IMR-90 (cell line): ENCODE data around the gene COL4A1. TPM values are rescaled to one million over a fixed set of nuclear protein-coding genes. Genes with fewer than 3 reads are reported as not detected.

ENCODE experiments used
- ATAC-seq: fragments of 200-7000 bp; cut with Tn5 transposase; 2 replicates; pipeline ENCODE4 v1.9.1; 2020; ENCODE audit warnings: low read depth, mild to moderate bottlenecking, moderate library complexity
- BruUV-seq: library from RNA; stranded (reverse); fragments of 400-500 nt; replicated peaks from 2 replicates; lab custom pipeline; 2021; lab: Mats Ljungman, UMichigan
- CTCF ChIA-PET: fragments of 300-600 bp; formaldehyde crosslinking; extraction: SDS; loops from one replicate; lab custom pipeline; 2021; ENCODE audit warnings: antibody characterized with exemption; lab: Yijun Ruan, JAX
- POLR2A ChIA-PET: fragments of 300-600 bp; sonication (Branson Sonifier 250); formaldehyde crosslinking; loops from one replicate; lab custom pipeline; 2022; ENCODE audit warnings: antibody characterized with exemption; ENCODE audit not compliant: unreplicated experiment; lab: Charles Lee
- DNase-seq: peaks from one replicate; pipeline ENCODE4 v3.0.0; 2013
- H2AFZ ChIP-seq: replicated peaks from 2 replicates; pipeline ENCODE3; 2013; ENCODE audit warnings: low read length, mild to moderate bottlenecking; ENCODE audit not compliant: poor library complexity
- H2AK5ac ChIP-seq: 2 replicates; pipeline ENCODE4 v1.6.1; 2013; ENCODE audit warnings: low read depth, low read length, inconsistent platforms
- H2AK9ac ChIP-seq: replicated peaks from 2 replicates; pipeline ENCODE3; 2013; ENCODE audit warnings: mild to moderate bottlenecking, low read depth, low read length, moderate library complexity; ENCODE audit not compliant: poor library complexity
- H2BK120ac ChIP-seq: 2 replicates; pipeline ENCODE4 v1.6.1; 2013; ENCODE audit warnings: low read depth, low read length, inconsistent platforms
- H2BK15ac ChIP-seq: 3 replicates; pipeline ENCODE4 v1.6.1; 2013; ENCODE audit warnings: low read depth, low read length, inconsistent platforms
- H2BK20ac ChIP-seq: 2 replicates; pipeline ENCODE4 v1.6.1; 2013; ENCODE audit warnings: low read depth, mild to moderate bottlenecking, inconsistent platforms, low read length, moderate library complexity
- H2BK5ac ChIP-seq: 2 replicates; pipeline ENCODE4 v1.6.1; 2013; ENCODE audit warnings: mild to moderate bottlenecking, low read depth, low read length, inconsistent platforms; ENCODE audit not compliant: poor library complexity, severe bottlenecking
- H3K14ac ChIP-seq: replicated peaks from 2 replicates; pipeline ENCODE4 v1.6.1; 2013; ENCODE audit warnings: low read depth, low read length, inconsistent platforms
- H3K18ac ChIP-seq: 2 replicates; pipeline ENCODE4 v1.6.1; 2013; ENCODE audit warnings: low read depth, low read length, control low read depth
- H3K23ac ChIP-seq: 2 replicates; pipeline ENCODE4 v1.6.1; 2013; ENCODE audit warnings: low read depth, low read length, inconsistent platforms
- H3K27ac ChIP-seq: 2 replicates; pipeline ENCODE4 v1.5.1; 2013; ENCODE audit warnings: mild to moderate bottlenecking, control low read depth, low read length; ENCODE audit not compliant: insufficient read depth
- H3K27me3 ChIP-seq: 2 replicates; pipeline ENCODE4 v1.6.1; 2013; ENCODE audit warnings: low read length; ENCODE audit not compliant: control insufficient read depth, insufficient read depth
- H3K36me3 ChIP-seq: 2 replicates; pipeline ENCODE4 v1.6.1; 2013; ENCODE audit warnings: low read length, mixed read lengths; ENCODE audit not compliant: control insufficient read depth, insufficient read depth
- H3K4ac ChIP-seq: 2 replicates; pipeline ENCODE4 v1.6.1; 2013; ENCODE audit warnings: low read depth, low read length, inconsistent platforms
- H3K4me1 ChIP-seq: 2 replicates; pipeline ENCODE4 v1.6.1; 2013; ENCODE audit warnings: low read length, mixed read lengths; ENCODE audit not compliant: control insufficient read depth, insufficient read depth
- H3K4me2 ChIP-seq: 2 replicates; pipeline ENCODE4 v1.6.1; 2013; ENCODE audit warnings: low read depth, mild to moderate bottlenecking, control low read depth, low read length, moderate library complexity
- H3K4me3 ChIP-seq: 2 replicates; pipeline ENCODE4 v1.5.1; 2013; ENCODE audit warnings: low read depth, mild to moderate bottlenecking, control low read depth, low read length, moderate library complexity; ENCODE audit not compliant: insufficient read depth
- H3K56ac ChIP-seq: 2 replicates; pipeline ENCODE4 v1.6.1; 2013; ENCODE audit warnings: low read length, inconsistent platforms; ENCODE audit not compliant: insufficient read depth; ENCODE audit errors: extremely low read depth
- H3K79me1 ChIP-seq, 2 experiments: 2 replicates each; pipeline ENCODE4 v1.6.1; 2013; ENCODE audit warnings: low read length in 2 of 2, inconsistent platforms in 1 of 2, low read depth in 1 of 2
- H3K9ac ChIP-seq: 2 replicates; pipeline ENCODE4 v1.6.1; 2013; ENCODE audit warnings: low read depth, low read length, control low read depth
- H3K9me1 ChIP-seq: 2 replicates; pipeline ENCODE4 v1.6.1; 2013; ENCODE audit warnings: low read length, inconsistent platforms; ENCODE audit not compliant: insufficient read depth
- H3K9me3 ChIP-seq: 2 replicates; pipeline ENCODE4 v1.6.1; 2013; ENCODE audit warnings: low read length; ENCODE audit not compliant: control insufficient read depth, insufficient read depth
- H4K20me1 ChIP-seq: 2 replicates; pipeline ENCODE4 v1.6.1; 2013; ENCODE audit warnings: low read length, inconsistent platforms; ENCODE audit not compliant: insufficient read depth
- H4K5ac ChIP-seq: 2 replicates; pipeline ENCODE4 v1.6.1; 2013; ENCODE audit warnings: mild to moderate bottlenecking, low read depth, low read length, control low read depth
- H4K8ac ChIP-seq, 2 experiments: 2 replicates each; pipeline ENCODE4 v1.6.1; 2013; ENCODE audit warnings: low read depth in 2 of 2, low read length in 2 of 2, control low read depth in 1 of 2, inconsistent platforms in 1 of 2
- H4K91ac ChIP-seq: 2 replicates; pipeline ENCODE4 v1.6.1; 2013; ENCODE audit warnings: low read depth, low read length, inconsistent platforms; ENCODE audit not compliant: insufficient read depth
- CTCF ChIP-seq: conservative IDR thresholded peaks from 2 replicates; pipeline ENCODE4 v1.5.1; 2012; ENCODE audit warnings: mild to moderate bottlenecking, low read depth, low read length, improper control_type of control experiment
- FOS ChIP-seq: fragments of 150-350 bp; IDR thresholded peaks from 2 replicates; pipeline ENCODE4 v1.6.1; 2016; ENCODE audit warnings: low read depth, low read length
- WGBS, 2 experiments: methylation state at CpG; one replicate each; pipeline versions ENCODE4 v1.1.5 to v1.1.7; 2013; ENCODE audit warnings: missing lambda C conversion rate in 2 of 2; ENCODE audit not compliant: insufficient read length in 1 of 2; ENCODE audit errors: extremely low coverage in 2 of 2; 5-methylcytosine and 5-hydroxymethylcytosine counted together
- dilution Hi-C: fragments of 300-500 bp; cut with HindIII; formaldehyde crosslinking; loops from one replicate; pipeline ENCODE4 v1.14.3; 2018; ENCODE audit warnings: low sequenced_read_pairs; ENCODE audit not compliant: unreplicated experiment
- in situ Hi-C: fragments of 300-500 bp; cut with MboI; formaldehyde crosslinking; loops from 3 replicates; pipeline ENCODE4 v1.14.3; 2019; ENCODE audit warnings: low sequenced_read_pairs, inconsistent platforms, mixed read lengths
- intact Hi-C: fragments of 100-400 bp; cut with micrococcal nuclease; formaldehyde crosslinking; loops from 2 replicates; pipeline ENCODE4 v1.10.0; 2022
- polyA plus RNA-seq, 3 experiments: library from polyadenylated mRNA; depleted of rRNA; stranded (reverse); fragments of >200 nt; gene quantifications; 2 replicates each; pipeline ENCODE4 v1.2.3, GENCODE V29; 2012; ENCODE audit warnings: low replicate concordance in 1 of 3
- total RNA-seq: library from RNA; depleted of rRNA; stranded (reverse); fragments of >200 nt; gene quantifications from 2 replicates; pipeline ENCODE4 v1.2.3, GENCODE V29; 2012

COL4A1 gene
- total and polyA plus RNA-seq, 2 of the 4 experiments (the other 2 are of a cell fraction) = 230 to 337 TPM

GRCh38 chr13:110352735-110353134 lies 45.8 kb upstream of the COL4A1 start:
- POLR2A ChIA-PET = no interaction called here
- Histone ChIP-seq H4K8ac (no peak overlapping the region), H3K4me3 (no peak overlapping the region), H3K79me1 (peaks cover 24 to 89% of the 10 kb centered on the region in 2 experiments), H2BK20ac (no peak overlapping the region), H3K23ac (no peak overlapping the region), H2BK15ac (0 out of 3 replicates have a peak overlapping the region, but pooled peaks have one; percentile 5), H2AFZ (no peak overlapping the region), H2BK120ac (no peak overlapping the region), H2BK5ac (peak overlapping the region; percentile 13), H2AK9ac (no peak overlapping the region), H3K9me3 (no peaks in the 10 kb centered on the region), H3K4me1 (peaks cover 13% of the 10 kb centered on the region), H4K91ac (no peak overlapping the region), H3K27me3 (no peaks in the 10 kb centered on the region), H3K4me2 (no peak overlapping the region), H4K5ac (no peak overlapping the region), H3K9me1 (peaks cover 46% of the 10 kb centered on the region), H3K4ac (no peak overlapping the region), H3K56ac (no peak overlapping the region), H3K9ac (no peak overlapping the region), H3K14ac (no peak overlapping the region), H3K18ac (no peak overlapping the region), H2AK5ac (no peak overlapping the region), H4K20me1 (peaks cover 50% of the 10 kb centered on the region), H3K27ac (no peak overlapping the region), H3K36me3 (peaks cover 21% of the 10 kb centered on the region)
- ATAC-seq = no peak
- no peak for DNase-seq
- dilution Hi-C loops = no loop called here
- CTCF ChIA-PET = no interaction called here
- in situ Hi-C loops = no loop called here
- intact Hi-C loops = no loop called here
- no TSS peak for BruUV-seq
- TF ChIP-seq FOS (no peak), CTCF (0 out of 2 replicates have a peak, but pooled peaks have one; percentile 17)
- 95% methylated on average over 5 of the region's 8 CpGs; no CpG with 5 or more reads in 1 of the 2 experiments for WGBS, 2 experiments
